Nephron progenitor cell (in vitro differentiated cells): ENCODE results near the gene FGD6.
A peak's percentile ranks its signal among the peaks of the same experiment; 100 is the strongest.

Experiments
- DNase-seq: peaks from one replicate; pipeline ENCODE4 v3.0.0; 2021
- H3K27ac Mint-ChIP-seq: 2 replicates; pipeline ENCODE4 v1.8.0; 2021; ENCODE audit warnings: mild to moderate bottlenecking, moderate library complexity, mixed read lengths
- H3K27me3 Mint-ChIP-seq: 2 replicates; pipeline ENCODE4 v1.8.0; 2021; ENCODE audit warnings: mild to moderate bottlenecking, low read depth, mixed read lengths; ENCODE audit not compliant: poor library complexity
- H3K36me3 Mint-ChIP-seq: 2 replicates; pipeline ENCODE4 v1.8.0; 2021; ENCODE audit warnings: low read depth, mixed read lengths
- H3K4me1 Mint-ChIP-seq: 2 replicates; pipeline ENCODE4 v1.8.0; 2021; ENCODE audit warnings: mixed read lengths
- H3K4me3 Mint-ChIP-seq: 2 replicates; pipeline ENCODE4 v1.8.0; 2021; ENCODE audit warnings: mild to moderate bottlenecking, moderate library complexity, mixed read lengths
- H3K9me3 Mint-ChIP-seq: 2 replicates; pipeline ENCODE4 v1.8.0; 2021; ENCODE audit warnings: mild to moderate bottlenecking, moderate library complexity, mixed read lengths
- CTCF ChIP-seq: fragments of 200-600 bp; sonication (generic); IDR thresholded peaks from 2 replicates; pipeline ENCODE4 v1.5.0; 2021; ENCODE audit warnings: antibody characterized with exemption

FGD6 gene

GRCh38 chr12:95072900-95073697 is 144.2 kb downstream of the FGD6 start, which contains the start of gene NR2C1:
TSS of gene NR2C1 (minus strand) at chr12:95073618. CDS start at chr12:95067384, 6,234 bp downstream.
- H3K4me1 Mint-ChIP-seq = peaks cover 24% of the 10 kb centered on the region
- H3K9me3 Mint-ChIP-seq = no peaks in the 10 kb centered on the region
- peak; percentile 91 for DNase-seq
- H3K27me3 Mint-ChIP-seq = no peaks in the 10 kb centered on the region
- H3K4me3 Mint-ChIP-seq = peak within 1 kb of the TSS; percentile 98
- peaks cover 13% of the 10 kb centered on the region for H3K36me3 Mint-ChIP-seq
- no peak for TF ChIP-seq CTCF
- peak within 1 kb of the TSS; percentile 99 for H3K27ac Mint-ChIP-seq

DNA sequence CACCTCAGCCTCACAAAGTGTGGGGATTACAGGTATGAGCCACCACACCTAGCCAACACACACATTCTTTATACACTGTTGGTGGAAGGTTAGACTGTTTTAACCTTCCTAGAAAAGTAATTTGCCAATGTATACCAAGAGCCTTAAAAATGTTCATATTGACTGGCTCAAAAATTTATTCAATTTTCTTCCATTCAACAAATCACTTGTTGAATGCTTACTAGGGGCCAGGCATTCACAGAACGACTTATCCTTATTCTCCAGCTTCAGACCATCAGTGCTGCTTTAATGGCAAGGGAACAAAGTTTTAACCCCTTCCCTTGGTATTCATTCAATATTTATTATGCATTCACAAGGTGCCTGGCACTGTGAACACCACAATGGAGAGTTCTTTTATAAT is 146.9 kb downstream of the FGD6 start:
- TF ChIP-seq CTCF = no peak
- H3K4me1 Mint-ChIP-seq = peaks cover 24% of the 10 kb centered on the region
- H3K27me3 Mint-ChIP-seq = no peaks in the 10 kb centered on the region
- no peak for DNase-seq
- H3K27ac Mint-ChIP-seq = peak overlapping the region; percentile 90
- H3K36me3 Mint-ChIP-seq = peaks cover 30% of the 10 kb centered on the region
- no peaks in the 10 kb centered on the region for H3K9me3 Mint-ChIP-seq
- H3K4me3 Mint-ChIP-seq = no peak overlapping the region

DNA sequence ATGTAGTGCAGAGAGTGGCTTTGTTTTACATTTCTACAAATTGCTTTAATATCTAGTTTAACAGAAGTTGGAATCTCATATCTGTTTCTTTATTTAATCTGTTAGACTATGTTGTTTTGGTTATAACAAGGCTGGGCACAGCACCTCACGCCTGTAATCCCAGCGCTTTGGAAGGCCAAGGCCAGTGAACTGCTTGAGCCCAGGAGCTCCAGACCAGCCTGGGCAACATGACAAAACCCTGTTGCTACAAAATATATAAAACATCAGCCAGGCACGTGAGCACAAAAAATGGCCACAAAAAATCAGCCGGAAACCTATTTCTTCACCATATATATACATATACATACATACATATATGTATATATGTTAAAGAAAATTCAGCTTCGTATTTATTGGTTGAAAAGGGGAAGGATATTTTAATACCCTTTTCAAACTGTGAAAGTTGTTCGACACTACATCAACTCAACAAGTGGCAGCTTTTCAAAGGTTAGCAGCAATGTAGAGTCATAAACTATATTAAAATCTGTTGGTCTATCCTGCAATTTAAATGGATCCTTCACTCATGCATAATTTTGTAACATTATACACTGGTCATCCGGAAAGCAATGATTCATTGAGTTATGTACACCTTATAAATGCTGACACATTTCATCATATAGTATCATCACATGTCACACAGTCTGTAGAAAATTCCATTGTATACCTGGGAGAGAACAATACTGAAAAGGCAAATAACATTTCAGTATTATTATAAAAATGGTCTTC is 151.0 kb downstream of the FGD6 start:
- no peak for TF ChIP-seq CTCF
- Mint-ChIP-seq H3K27ac (no peak overlapping the region), H3K27me3 (no peaks in the 10 kb centered on the region), H3K9me3 (no peaks in the 10 kb centered on the region), H3K4me3 (no peak overlapping the region), H3K4me1 (peaks cover 11% of the 10 kb centered on the region), H3K36me3 (peaks cover 59% of the 10 kb centered on the region)
- no peak for DNase-seq

GRCh38 chr12:95060951-95061350 is 156.3 kb downstream of the FGD6 start:
- Mint-ChIP-seq H3K4me3 (no peak overlapping the region), H3K27me3 (no peaks in the 10 kb centered on the region), H3K27ac (no peak overlapping the region), H3K36me3 (peaks cover 58% of the 10 kb centered on the region), H3K4me1 (no peaks in the 10 kb centered on the region), H3K9me3 (no peaks in the 10 kb centered on the region)
- no peak for DNase-seq
- TF ChIP-seq CTCF = no peak

- peaks cover 56% of the 10 kb centered on the region for H3K36me3 Mint-ChIP-seq
- no peak for TF ChIP-seq CTCF
- no peaks in the 10 kb centered on the region for H3K4me1 Mint-ChIP-seq
- DNase-seq = no peak
- H3K27ac Mint-ChIP-seq = no peak overlapping the region
- no peak overlapping the region for H3K4me3 Mint-ChIP-seq
- H3K9me3 Mint-ChIP-seq = no peaks in the 10 kb centered on the region
- H3K27me3 Mint-ChIP-seq = no peaks in the 10 kb centered on the region
These were observed 157.3 kb downstream of the FGD6 start for GRCh38 chr12:95059984-95060383.
